HepG2 (cell line): Measurements from ENCODE around the gene MMS19. TPM values are rescaled to one million over a fixed set of nuclear protein-coding genes. Genes with fewer than 3 reads are reported as not detected.

Experiments used
- ATF2 ChIP-seq: sonication (generic); formaldehyde crosslinking; IDR thresholded peaks from 2 replicates; pipeline ENCODE4 v1.4.0; 2020; ENCODE audit warnings: missing genetic modification reagents
- CAMTA2 ChIP-seq: sonication (generic); formaldehyde crosslinking; IDR thresholded peaks from 2 replicates; pipeline ENCODE4 v1.4.0; 2020; ENCODE audit warnings: mild to moderate bottlenecking, missing genetic modification reagents, borderline replicate concordance
- CSRNP2 ChIP-seq: sonication (generic); formaldehyde crosslinking; conservative IDR thresholded peaks from 2 replicates; pipeline ENCODE4 v1.8.0; 2022; ENCODE audit warnings: low read depth, missing genetic modification reagents
- DPF2 ChIP-seq: sonication (generic); formaldehyde crosslinking; IDR thresholded peaks from 2 replicates; pipeline ENCODE4 v1.4.0; 2020; ENCODE audit warnings: mild to moderate bottlenecking, low read depth, missing genetic modification reagents, borderline replicate concordance
- ELF4 ChIP-seq: sonication (generic); formaldehyde crosslinking; IDR thresholded peaks from 2 replicates; pipeline ENCODE4 v1.5.0; 2020; ENCODE audit warnings: missing genetic modification reagents, mild to moderate bottlenecking, moderate library complexity, borderline replicate concordance
- EP300 ChIP-seq, 3 experiments: sonication (generic) in 1 of 3; formaldehyde crosslinking in 1 of 3; IDR thresholded peaks; 2 replicates each; pipeline versions ENCODE4 v1.5.1 to v1.6.1; 2011 to 2020; ENCODE audit warnings: low read depth in 2 of 3, low read length in 2 of 3, borderline replicate concordance in 1 of 3, improper control_type of control experiment in 1 of 3, mild to moderate bottlenecking in 1 of 3, missing genetic modification reagents in 1 of 3, moderate library complexity in 1 of 3
- HDAC1 ChIP-seq: sonication (generic); formaldehyde crosslinking; IDR thresholded peaks from 2 replicates; pipeline ENCODE4 v1.5.1; 2020; ENCODE audit warnings: mild to moderate bottlenecking, missing genetic modification reagents
- HNRNPK ChIP-seq: fragments of 200-400 bp; formaldehyde crosslinking; IDR thresholded peaks from 2 replicates; pipeline ENCODE4 v1.6.1; 2018; ENCODE audit warnings: low read length, low read depth, moderate library complexity, mild to moderate bottlenecking; ENCODE audit not compliant: poor library complexity, severe bottlenecking
- MTA1 ChIP-seq: sonication (generic); formaldehyde crosslinking; IDR thresholded peaks from 2 replicates; pipeline ENCODE4 v1.4.0; 2020; ENCODE audit warnings: missing genetic modification reagents, mild to moderate bottlenecking, borderline replicate concordance
- NONO ChIP-seq, 2 experiments: fragments of 450-650 bp in 1 of 2; sonication (generic) in 1 of 2; formaldehyde crosslinking in 1 of 2; IDR thresholded peaks in 1 of 2; conservative IDR thresholded peaks in 1 of 2; 2 replicates each; pipeline versions ENCODE4 v1.6.1 to v1.8.0; 2017 to 2022; ENCODE audit warnings: mild to moderate bottlenecking in 1 of 2, missing genetic modification reagents in 1 of 2, moderate library complexity in 1 of 2
- NR0B2 ChIP-seq: sonication (generic); formaldehyde crosslinking; IDR thresholded peaks from 2 replicates; pipeline ENCODE4 v1.4.0; 2020; ENCODE audit warnings: mild to moderate bottlenecking, missing genetic modification reagents
- RARA ChIP-seq: IDR thresholded peaks from 2 replicates; pipeline ENCODE4 v1.6.1; 2016; ENCODE audit warnings: missing genetic modification reagents, missing compliant biosample characterization
- RELA ChIP-seq: sonication (generic); formaldehyde crosslinking; IDR thresholded peaks from 2 replicates; pipeline ENCODE4 v1.4.0; 2020; ENCODE audit warnings: missing genetic modification reagents
- SMAD9 ChIP-seq: sonication (generic); formaldehyde crosslinking; IDR thresholded peaks from 2 replicates; pipeline ENCODE4 v1.5.1; 2020; ENCODE audit warnings: mild to moderate bottlenecking, missing genetic modification reagents
- TAF1 ChIP-seq: sonication (generic); formaldehyde crosslinking; IDR thresholded peaks from 2 replicates; pipeline ENCODE4 v1.4.0; 2020; ENCODE audit warnings: missing genetic modification reagents
- ZBTB37 ChIP-seq: sonication (generic); formaldehyde crosslinking; IDR thresholded peaks from 2 replicates; pipeline ENCODE4 v1.4.0; 2020; ENCODE audit warnings: mild to moderate bottlenecking, missing genetic modification reagents
- ZNF33A ChIP-seq: sonication (generic); formaldehyde crosslinking; IDR thresholded peaks from 2 replicates; pipeline ENCODE4 v1.5.1; 2020; ENCODE audit warnings: missing genetic modification reagents, mild to moderate bottlenecking, moderate library complexity, borderline replicate concordance
- ZNF460 ChIP-seq: sonication (generic); formaldehyde crosslinking; IDR thresholded peaks from 2 replicates; pipeline ENCODE4 v1.5.1; 2020; ENCODE audit warnings: missing genetic modification reagents, mild to moderate bottlenecking, borderline replicate concordance
- ZNF547 ChIP-seq: sonication (generic); formaldehyde crosslinking; IDR thresholded peaks from 2 replicates; pipeline ENCODE4 v1.5.1; 2020; ENCODE audit warnings: mild to moderate bottlenecking, missing genetic modification reagents
- ZNF629 ChIP-seq: sonication (generic); formaldehyde crosslinking; conservative IDR thresholded peaks from 2 replicates; pipeline ENCODE4 v1.5.0; 2020; ENCODE audit warnings: missing genetic modification reagents
- ZNF691 ChIP-seq: sonication (generic); formaldehyde crosslinking; IDR thresholded peaks from 2 replicates; pipeline ENCODE4 v1.4.0; 2020; ENCODE audit warnings: missing genetic modification reagents, low read depth, mild to moderate bottlenecking, borderline replicate concordance
- polyA plus RNA-seq, 8 experiments: library from polyadenylated mRNA; depleted of rRNA in 3 of 8; stranded (reverse) in 7 of 8; unstranded in 1 of 8; fragments of >200 nt; fragmentation: Illumina TruSeq in 4 of 8; extraction: Trizol in 4 of 8; gene quantifications; 2 replicates each; pipeline versions ENCODE4 v1.2.1 to v1.2.3, GENCODE V29; 2011 to 2016; ENCODE audit warnings: low read depth in 4 of 8, missing spikeins in 1 of 8, mixed read lengths in 1 of 8; ENCODE audit not compliant: insufficient read depth in 1 of 8
- total RNA-seq, 5 experiments: library from RNA; depleted of rRNA; stranded (reverse); fragments of >200 nt; fragmentation: Illumina TruSeq; extraction: Trizol; gene quantifications; 2 replicates each; pipeline ENCODE4 v1.2.3, GENCODE V29; 2016; ENCODE audit warnings: low read depth in 1 of 5

Gene MMS19
- total and polyA plus RNA-seq, 2 of the 13 experiments (the other 11 are each of a cell fraction or from before 2014, with no cell fraction given), result 76.4 to 107 TPM

- TF ChIP-seq CSRNP2 (no peak), ZBTB37 (no peak), HNRNPK (no peak), ELF4 (CRISPR knock-in tag) (peak; percentile 63; the same call in 1 of the 2 replicates), HDAC1 (CRISPR knock-in tag) (peak; percentile 79), EP300 (IDR thresholded peaks at IDR 0.05; ENCODE audit: low read depth in 2 of 2, low read length in 2 of 2) (no peak; a peak in 1 of 4 replicates), EP300 (CRISPR knock-in tag; IDR thresholded peaks at IDR 0.05; ENCODE audit: borderline replicate concordance) (no peak), RELA (CRISPR knock-in tag) (no peak), ZNF460 (no peak), ZNF33A (CRISPR knock-in tag) (no peak), ZNF547 (CRISPR knock-in tag) (peak; percentile 50), NONO (IDR thresholded peaks at IDR 0.05) (no peak), NONO (CRISPR knock-in tag; conservative IDR thresholded peaks at IDR 0.05) (peak; percentile 74), NR0B2 (0 out of 2 replicates have a peak, but pooled peaks have one; percentile 25), RARA (CRISPR knock-in tag) (peak; percentile 37; the same call in 1 of the 2 replicates), DPF2 (no peak), ZNF691 (CRISPR knock-in tag) (0 out of 2 replicates have a peak, but pooled peaks have one; percentile 26), TAF1 (CRISPR knock-in tag) (peak; percentile 82), CAMTA2 (no peak), ATF2 (0 out of 2 replicates have a peak, but pooled peaks have one; percentile 13), SMAD9 (CRISPR knock-in tag) (no peak), MTA1 (peak; percentile 26; the same call in 1 of the 2 replicates), ZNF629 (peak; percentile 35; the same call in 1 of the 2 replicates)
Measured at GRCh38 chr10:97445722-97446639, 52.2 kb downstream of the MMS19 start, which contains the start of the genes EXOSC1 and ZDHHC16 (continued).
